Upper lobe of right lung (tissue), 1 donor: Measurements from ENCODE around the gene PTF1A. TPM values are rescaled to one million over a fixed set of nuclear protein-coding genes. Genes with fewer than 3 reads are reported as not detected.

Experiments used
- ATAC-seq: fragments of 200-7000 bp; cut with Tn5 transposase; one replicate; pipeline ENCODE4 v1.9.1; 2020; ENCODE audit warnings: mild to moderate bottlenecking, moderate library complexity
- DNase-seq: peaks from one replicate; pipeline ENCODE4 v3.0.0-alpha.2; 2020
- H3K27ac ChIP-seq: fragments of 200-600 bp; one replicate; pipeline ENCODE4 v1.8.0; 2022
- H3K27me3 ChIP-seq: fragments of 200-600 bp; one replicate; pipeline ENCODE4 v1.8.0; 2022; ENCODE audit warnings: mild to moderate bottlenecking
- H3K36me3 ChIP-seq: fragments of 200-600 bp; one replicate; pipeline ENCODE4 v1.8.0; 2022
- H3K4me1 ChIP-seq: fragments of 200-600 bp; one replicate; pipeline ENCODE4 v1.8.0; 2022
- H3K4me3 ChIP-seq: fragments of 200-600 bp; one replicate; pipeline ENCODE4 v1.8.0; 2022; ENCODE audit warnings: mild to moderate bottlenecking
- H3K9me3 ChIP-seq: fragments of 200-600 bp; one replicate; pipeline ENCODE4 v1.8.0; 2022
- intact Hi-C: fragments of 100-400 bp; cut with DNase I; formaldehyde crosslinking; loops from one replicate; pipeline ENCODE4 v1.11.0; 2022
- total RNA-seq: library from RNA; stranded (reverse); fragmentation: NEBNext Ultra II Directional; extraction: Animal tissue kit (Norgen Biotek cat#: 25700); gene quantifications from one replicate; pipeline ENCODE4 v1.2.1, GENCODE V29; 2021
- TF ChIP-seq, protein P1 (sequence below): fragments of 200-600 bp; IDR thresholded peaks from one replicate; pipeline ENCODE4 v1.8.0; 2022; ENCODE audit warnings: antibody characterized with exemption
- donor health status: DM: no; HTN: yes; CAD: no; lungs with severe emphysema.

Gene PTF1A
- total RNA-seq, 1 donor from 2014 or later: not detected

DNA sequence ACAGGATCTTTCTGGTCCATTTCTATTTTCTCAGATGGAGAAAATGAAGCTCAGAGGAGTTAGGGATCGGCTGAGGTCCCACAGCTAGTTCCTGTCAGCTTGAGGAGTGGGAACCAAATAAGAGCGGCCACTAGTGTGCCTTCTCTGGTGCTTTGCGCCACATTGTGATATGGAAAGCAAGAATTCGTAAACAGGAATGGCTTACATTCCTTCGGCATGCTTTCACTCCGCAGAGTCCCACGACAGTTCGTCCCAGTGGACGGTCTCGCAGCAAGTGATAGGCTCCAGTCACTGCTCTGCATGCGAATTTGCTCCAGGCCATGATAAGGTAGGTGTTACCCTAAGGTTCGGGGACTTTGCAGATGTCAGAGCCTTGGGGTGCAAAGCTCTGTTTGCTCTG is 41.5 kb upstream of the PTF1A start:
- no peaks in the 10 kb centered on the region for H3K9me3 ChIP-seq
- ATAC-seq (no peak), DNase-seq (no peak)
- H3K36me3 ChIP-seq: no peaks in the 10 kb centered on the region
- peaks cover 3% of the 10 kb centered on the region for H3K27me3 ChIP-seq
- H3K4me1 ChIP-seq: no peaks in the 10 kb centered on the region
- H3K27ac ChIP-seq: no peak overlapping the region
- intact Hi-C loops: no loop called here
- TF ChIP-seq, protein P1, sequence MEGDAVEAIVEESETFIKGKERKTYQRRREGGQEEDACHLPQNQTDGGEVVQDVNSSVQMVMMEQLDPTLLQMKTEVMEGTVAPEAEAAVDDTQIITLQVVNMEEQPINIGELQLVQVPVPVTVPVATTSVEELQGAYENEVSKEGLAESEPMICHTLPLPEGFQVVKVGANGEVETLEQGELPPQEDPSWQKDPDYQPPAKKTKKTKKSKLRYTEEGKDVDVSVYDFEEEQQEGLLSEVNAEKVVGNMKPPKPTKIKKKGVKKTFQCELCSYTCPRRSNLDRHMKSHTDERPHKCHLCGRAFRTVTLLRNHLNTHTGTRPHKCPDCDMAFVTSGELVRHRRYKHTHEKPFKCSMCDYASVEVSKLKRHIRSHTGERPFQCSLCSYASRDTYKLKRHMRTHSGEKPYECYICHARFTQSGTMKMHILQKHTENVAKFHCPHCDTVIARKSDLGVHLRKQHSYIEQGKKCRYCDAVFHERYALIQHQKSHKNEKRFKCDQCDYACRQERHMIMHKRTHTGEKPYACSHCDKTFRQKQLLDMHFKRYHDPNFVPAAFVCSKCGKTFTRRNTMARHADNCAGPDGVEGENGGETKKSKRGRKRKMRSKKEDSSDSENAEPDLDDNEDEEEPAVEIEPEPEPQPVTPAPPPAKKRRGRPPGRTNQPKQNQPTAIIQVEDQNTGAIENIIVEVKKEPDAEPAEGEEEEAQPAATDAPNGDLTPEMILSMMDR: no peak
- H3K4me3 ChIP-seq: no peak overlapping the region

DNA sequence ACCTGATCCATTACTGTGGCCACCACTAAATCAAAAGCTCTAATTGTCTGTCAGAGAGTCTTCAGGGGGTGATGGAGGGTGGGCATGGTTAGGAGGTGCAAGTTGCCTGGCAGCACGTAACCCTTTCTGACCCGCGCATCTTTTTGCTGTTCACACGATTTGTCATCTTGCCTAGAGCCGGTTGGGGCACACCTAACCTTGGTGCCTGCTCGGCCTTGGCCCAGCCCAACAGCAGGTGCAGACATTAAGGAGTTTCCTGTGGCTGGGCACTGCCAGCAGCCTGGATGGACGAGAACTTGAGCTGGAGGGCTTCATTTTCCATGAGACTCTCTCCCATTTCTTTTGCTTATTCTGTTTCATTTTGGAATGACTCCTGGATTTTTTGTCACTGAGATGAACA is 41.0 kb upstream of the PTF1A start:
- TF ChIP-seq, protein P1: no peak
- H3K36me3 ChIP-seq: no peaks in the 10 kb centered on the region
- DNase-seq (no peak), ATAC-seq (no peak)
- H3K27ac ChIP-seq: no peak overlapping the region
- H3K27me3 ChIP-seq: peaks cover 3% of the 10 kb centered on the region
- intact Hi-C loops: no loop called here
- H3K4me1 ChIP-seq: no peaks in the 10 kb centered on the region
- H3K4me3 ChIP-seq: no peak overlapping the region
- no peaks in the 10 kb centered on the region for H3K9me3 ChIP-seq

DNA sequence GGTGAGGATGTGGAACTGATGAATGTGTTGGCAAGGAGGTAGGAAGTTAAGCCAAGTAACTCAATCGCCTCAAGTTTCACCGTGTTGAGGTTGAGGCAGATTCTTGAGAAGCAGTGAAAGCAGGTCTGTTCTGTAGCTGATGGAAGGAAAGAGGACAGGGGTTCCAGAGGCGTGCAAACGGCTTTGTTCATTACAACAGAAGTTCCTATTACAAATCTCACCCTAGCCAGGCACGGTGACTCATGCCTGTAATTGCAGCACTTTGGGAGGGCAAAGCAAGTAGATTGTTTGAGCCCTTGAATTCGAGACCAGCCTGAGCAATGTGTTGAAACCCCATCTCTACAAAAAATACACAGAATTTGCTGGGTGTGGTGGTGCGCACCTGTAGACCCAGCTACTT is 36.9 kb upstream of the PTF1A start:
- no peaks in the 10 kb centered on the region for H3K36me3 ChIP-seq
- no peaks in the 10 kb centered on the region for H3K4me1 ChIP-seq
- peaks cover 12% of the 10 kb centered on the region for H3K27me3 ChIP-seq
- no peak for ATAC-seq
- H3K4me3 ChIP-seq: no peak overlapping the region
- DNase-seq: no peak
- no peak overlapping the region for H3K27ac ChIP-seq
- intact Hi-C loops: no loop called here
- TF ChIP-seq, protein P1: no peak
- no peaks in the 10 kb centered on the region for H3K9me3 ChIP-seq

DNA sequence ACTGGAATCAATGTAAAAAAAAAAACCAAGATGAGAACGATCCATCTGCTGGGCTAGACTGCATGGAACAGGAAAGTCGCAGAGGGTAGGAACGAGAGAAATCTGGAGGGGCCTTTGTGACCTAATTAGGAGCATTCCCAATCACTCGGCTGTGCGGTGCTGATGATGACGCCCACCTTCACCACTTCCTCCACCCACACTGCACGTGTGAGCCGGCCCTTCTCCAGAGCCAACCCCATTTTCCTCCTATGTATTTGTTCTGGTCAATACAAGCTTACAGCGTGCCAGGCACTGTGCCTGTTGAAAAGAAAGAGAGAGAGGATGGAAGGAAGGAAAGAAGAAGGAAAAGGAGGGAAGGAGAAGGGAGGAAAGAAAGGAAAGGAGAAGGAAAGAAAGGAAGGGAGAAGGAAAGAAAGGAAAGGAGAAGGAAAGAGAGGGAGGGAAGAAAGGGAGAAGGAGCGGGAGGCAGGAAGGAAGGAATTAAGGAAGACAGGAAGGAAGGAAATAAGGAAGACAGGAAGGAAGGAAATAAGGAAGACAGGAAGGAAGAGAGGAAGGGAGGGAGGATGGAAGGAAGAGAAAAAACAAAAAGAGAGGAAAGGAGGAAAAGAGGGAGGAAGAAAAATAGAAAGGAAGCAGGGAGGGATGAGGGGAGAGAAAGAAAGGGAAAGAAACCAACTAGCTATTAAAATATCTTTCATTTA is 35.5 kb upstream of the PTF1A start:
- no peaks in the 10 kb centered on the region for H3K36me3 ChIP-seq
- intact Hi-C loops: no loop called here
- ATAC-seq: no peak
- peaks cover 15% of the 10 kb centered on the region for H3K27me3 ChIP-seq
- no peaks in the 10 kb centered on the region for H3K9me3 ChIP-seq
- no peak overlapping the region for H3K4me3 ChIP-seq
- no peak for DNase-seq
- TF ChIP-seq, protein P1: no peak
- H3K27ac ChIP-seq: no peak overlapping the region
- H3K4me1 ChIP-seq: no peaks in the 10 kb centered on the region

DNA sequence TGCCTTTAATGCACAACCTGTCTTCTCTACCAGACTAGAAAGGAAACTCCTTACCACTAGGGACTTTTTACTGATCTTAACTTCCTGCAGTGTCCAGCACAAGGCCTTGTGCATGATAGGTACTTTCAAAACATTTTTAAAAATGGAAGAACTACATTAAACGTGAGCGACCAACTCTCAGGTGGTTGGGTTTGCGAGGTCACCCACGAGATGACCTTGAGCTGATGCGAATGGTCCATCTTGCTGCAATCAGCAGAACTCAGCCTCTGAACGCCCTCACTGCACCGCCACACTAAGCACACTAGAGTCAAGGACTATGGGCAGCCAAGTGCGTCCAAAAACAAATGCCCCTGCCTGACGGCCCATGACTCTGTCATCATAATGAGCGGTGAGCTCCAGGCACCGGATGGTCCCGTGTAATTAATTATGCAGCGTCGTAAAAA is 34.9 kb upstream of the PTF1A start:
- Histone ChIP-seq H3K36me3 (no peaks in the 10 kb centered on the region), H3K9me3 (no peaks in the 10 kb centered on the region), H3K4me1 (no peaks in the 10 kb centered on the region), H3K27me3 (peaks cover 15% of the 10 kb centered on the region), H3K4me3 (no peak overlapping the region), H3K27ac (no peak overlapping the region)
- intact Hi-C loops: no loop called here
- ATAC-seq: no peak
- TF ChIP-seq, protein P1: no peak
- no peak for DNase-seq
